Astrocyte (in vitro differentiated cells and primary cell): ENCODE data around the gene ZDHHC8. TPM values are rescaled to one million over a fixed set of nuclear protein-coding genes. Genes with fewer than 3 reads are reported as not detected.
A peak's percentile ranks its signal among the peaks of the same experiment; 100 is the strongest.

Experiments
- DNase-seq: peaks from one replicate; pipeline ENCODE4 v3.0.0-alpha.2; 2010; ENCODE audit warnings: low read depth
- FAIRE-seq: peaks from 2 replicates; lab custom pipeline; 2011; peaks lifted over from hg19 to GRCh38; lab: Jason Lieb, UNC
- H2AFZ ChIP-seq: 2 replicates; pipeline ENCODE4 v1.6.0; 2012; ENCODE audit warnings: low read depth, low read length, inconsistent platforms
- H3K27ac ChIP-seq: 2 replicates; pipeline ENCODE4 v1.5.1; 2011; ENCODE audit warnings: low read depth, low read length, inconsistent platforms
- H3K27me3 ChIP-seq: 2 replicates; pipeline ENCODE4 v1.6.0; 2011; ENCODE audit warnings: low read length, inconsistent platforms; ENCODE audit not compliant: insufficient read depth
- H3K36me3 ChIP-seq: 2 replicates; pipeline ENCODE4 v1.5.1; 2011; ENCODE audit warnings: low read length, inconsistent platforms; ENCODE audit not compliant: insufficient read depth
- H3K4me1 ChIP-seq: 2 replicates; pipeline ENCODE4 v1.5.1; 2011; ENCODE audit warnings: low read length, inconsistent platforms; ENCODE audit not compliant: insufficient read depth
- H3K4me2 ChIP-seq: 2 replicates; pipeline ENCODE4 v1.6.0; 2012; ENCODE audit warnings: low read length, inconsistent platforms
- H3K4me3 ChIP-seq: 2 replicates; pipeline ENCODE4 v1.5.1; 2011; ENCODE audit warnings: low read depth, mild to moderate bottlenecking, low read length, inconsistent platforms; ENCODE audit not compliant: insufficient read depth
- H3K79me2 ChIP-seq: 2 replicates; pipeline ENCODE4 v1.6.0; 2012; ENCODE audit warnings: mild to moderate bottlenecking, low read length, inconsistent platforms; ENCODE audit not compliant: insufficient read depth
- H3K9ac ChIP-seq: 2 replicates; pipeline ENCODE4 v1.6.0; 2012; ENCODE audit warnings: mild to moderate bottlenecking, low read length, inconsistent platforms
- H3K9me3 ChIP-seq: 2 replicates; pipeline ENCODE4 v1.5.1; 2012; ENCODE audit warnings: low read depth, mild to moderate bottlenecking, low read length, inconsistent platforms; ENCODE audit not compliant: insufficient read depth
- H4K20me1 ChIP-seq: 2 replicates; pipeline ENCODE4 v1.6.0; 2012; ENCODE audit warnings: low read length, inconsistent platforms; ENCODE audit not compliant: insufficient read depth
- H3K27ac Mint-ChIP-seq: one replicate; pipeline ENCODE4 v1.8.0; 2021; ENCODE audit warnings: mild to moderate bottlenecking, mixed read lengths; ENCODE audit not compliant: unreplicated experiment
- H3K27me3 Mint-ChIP-seq: one replicate; pipeline ENCODE4 v1.8.0; 2021; ENCODE audit warnings: low read depth, mixed read lengths; ENCODE audit not compliant: unreplicated experiment
- H3K36me3 Mint-ChIP-seq: one replicate; pipeline ENCODE4 v1.8.0; 2021; ENCODE audit warnings: low read depth, mixed read lengths; ENCODE audit not compliant: unreplicated experiment
- H3K4me1 Mint-ChIP-seq: one replicate; pipeline ENCODE4 v1.8.0; 2021; ENCODE audit warnings: low read depth, mixed read lengths; ENCODE audit not compliant: unreplicated experiment
- H3K4me3 Mint-ChIP-seq: one replicate; pipeline ENCODE4 v1.8.0; 2021; ENCODE audit warnings: mild to moderate bottlenecking, moderate library complexity, mixed read lengths; ENCODE audit not compliant: unreplicated experiment
- H3K9me3 Mint-ChIP-seq: one replicate; pipeline ENCODE4 v1.8.0; 2021; ENCODE audit warnings: mild to moderate bottlenecking, mixed read lengths; ENCODE audit not compliant: unreplicated experiment
- CTCF ChIP-seq: IDR thresholded peaks from 2 replicates; pipeline ENCODE4 v1.5.1; 2011; ENCODE audit warnings: low read depth, mild to moderate bottlenecking, inconsistent platforms, low read length, moderate library complexity; ENCODE audit not compliant: insufficient read depth
- EZH2 ChIP-seq: IDR thresholded peaks from 2 replicates; pipeline ENCODE4 v1.6.1; 2012; ENCODE audit warnings: mild to moderate bottlenecking, low read length, inconsistent platforms; ENCODE audit not compliant: insufficient read depth
- total RNA-seq: library from RNA; stranded (reverse); gene quantifications from 2 replicates; pipeline ENCODE4 v1.2.1, GENCODE V29; 2021

The ZDHHC8 gene
- total RNA-seq, 1 donor from 2014 or later = 88.3 TPM

GRCh38 chr22:20136603-20136873 is 4.9 kb downstream of the ZDHHC8 start:
- no peaks in the 10 kb centered on the region for H3K9me3 ChIP-seq
- DNase-seq = no peak
- Mint-ChIP-seq H3K36me3 (peaks cover 10% of the 10 kb centered on the region), H3K4me3 (no peak overlapping the region), H3K27ac (no peak overlapping the region), H3K4me1 (peaks cover 22% of the 10 kb centered on the region), H3K27me3 (no peaks in the 10 kb centered on the region), H3K9me3 (no peaks in the 10 kb centered on the region)
- peaks cover 26% of the 10 kb centered on the region for H3K4me1 ChIP-seq
- H3K27ac ChIP-seq = no peak overlapping the region
- H3K4me2 ChIP-seq = no peak overlapping the region
- no peak overlapping the region for H3K9ac ChIP-seq
- H2AFZ ChIP-seq = no peak overlapping the region
- H3K27me3 ChIP-seq = no peaks in the 10 kb centered on the region
- TF ChIP-seq CTCF = no peak
- no peak for TF ChIP-seq EZH2
- no peak overlapping the region for H3K4me3 ChIP-seq
- H3K36me3 ChIP-seq = no peaks in the 10 kb centered on the region
- H4K20me1 ChIP-seq = peaks cover 72% of the 10 kb centered on the region
- FAIRE-seq = no peak
- peaks cover 91% of the 10 kb centered on the region for H3K79me2 ChIP-seq

GRCh38 chr22:20137113-20137512 is 5.5 kb downstream of the ZDHHC8 start:
- H3K4me1 ChIP-seq = peaks cover 32% of the 10 kb centered on the region
- no peaks in the 10 kb centered on the region for H3K27me3 ChIP-seq
- H2AFZ ChIP-seq = no peak overlapping the region
- H3K9ac ChIP-seq = no peak overlapping the region
- H4K20me1 ChIP-seq = peaks cover 78% of the 10 kb centered on the region
- H3K27ac ChIP-seq = no peak overlapping the region
- peaks cover 25% of the 10 kb centered on the region for H3K4me1 Mint-ChIP-seq
- FAIRE-seq = no peak
- H3K4me3 Mint-ChIP-seq = peak overlapping the region; percentile 27
- no peaks in the 10 kb centered on the region for H3K36me3 ChIP-seq
- peaks cover 10% of the 10 kb centered on the region for H3K36me3 Mint-ChIP-seq
- no peaks in the 10 kb centered on the region for H3K9me3 Mint-ChIP-seq
- TF ChIP-seq EZH2 = no peak
- TF ChIP-seq CTCF = no peak
- no peak overlapping the region for H3K27ac Mint-ChIP-seq
- DNase-seq = no peak
- H3K27me3 Mint-ChIP-seq = no peaks in the 10 kb centered on the region
- H3K4me2 ChIP-seq = no peak overlapping the region
- H3K4me3 ChIP-seq = no peak overlapping the region
- H3K79me2 ChIP-seq = peaks cover 88% of the 10 kb centered on the region
- no peaks in the 10 kb centered on the region for H3K9me3 ChIP-seq

- Histone ChIP-seq H3K9me3 (no peaks in the 10 kb centered on the region), H3K79me2 (peaks cover 80% of the 10 kb centered on the region), H3K4me1 (peaks cover 30% of the 10 kb centered on the region), H3K27ac (no peak overlapping the region), H3K27me3 (no peaks in the 10 kb centered on the region), H2AFZ (no peak overlapping the region), H3K36me3 (no peaks in the 10 kb centered on the region), H4K20me1 (peaks cover 76% of the 10 kb centered on the region), H3K4me2 (peak overlapping the region; percentile 22), H3K4me3 (no peak overlapping the region), H3K9ac (peak overlapping the region; percentile 10)
- peaks cover 10% of the 10 kb centered on the region for H3K36me3 Mint-ChIP-seq
- no peak for FAIRE-seq
- no peak for TF ChIP-seq CTCF
- no peak for TF ChIP-seq EZH2
- no peaks in the 10 kb centered on the region for H3K9me3 Mint-ChIP-seq
- H3K27me3 Mint-ChIP-seq = no peaks in the 10 kb centered on the region
- peaks cover 25% of the 10 kb centered on the region for H3K4me1 Mint-ChIP-seq
- no peak overlapping the region for H3K4me3 Mint-ChIP-seq
- no peak overlapping the region for H3K27ac Mint-ChIP-seq
- no peak for DNase-seq
Measured at GRCh38 chr22:20137671-20138416, 6.2 kb downstream of the ZDHHC8 start.
